ENCODE results near the gene FGFR2.

GRCh38 chr10:121459279-121459621 lies 139.0 kb downstream of the FGFR2 start:
- TF ChIP-seq CTCF (IDR thresholded peaks at IDR 0.05; ENCODE audit: poor library complexity, severe bottlenecking) (no peak), EP300 (conservative IDR thresholded peaks at IDR 0.05; ENCODE audit: poor library complexity, severe bottlenecking) (no peak), TAF1 (IDR thresholded peaks at IDR 0.05; ENCODE audit: low read depth) (no peak), RAD21 (conservative IDR thresholded peaks at IDR 0.05) (no peak)
